Pericardium fibroblast (primary cell): Measurements from ENCODE around the gene FABP7. TPM values are rescaled to one million over a fixed set of nuclear protein-coding genes. Genes with fewer than 3 reads are reported as not detected.

Source experiments
- total RNA-seq: library from RNA; depleted of rRNA; stranded (reverse); fragments of >200 nt; gene quantifications from 2 replicates; pipeline ENCODE4 v1.2.3, GENCODE V29; 2015

The FABP7 gene
- total RNA-seq = not detected in 2 replicates

GRCh38 chr6:122779667-122780066 is at the start of gene FABP7:
Gene FABP7 (plus strand): TSS chr6:122779716. CDS start chr6:122779795, 79 bp downstream.

GRCh38 chr6:122789182-122790027 is 9.9 kb downstream of the FABP7 start, which contains the start of gene SMPDL3A:
Gene SMPDL3A (plus strand): TSS chr6:122789258. CDS start chr6:122789347, 89 bp downstream.

Other genes with a start within 250 kb of the FABP7 start
- 0.26 and 2.6 TPM in 2 replicates for gene PKIB, start 169.3 kb upstream of the FABP7 start, total RNA-seq
- 14.3 and 16.8 TPM in 2 replicates for gene SMPDL3A, start 9.5 kb downstream of the FABP7 start, total RNA-seq
- gene CLVS2, start 216.5 kb downstream of the FABP7 start, total RNA-seq = not detected in 2 replicates